Breast epithelium (tissue), 4 donors: ENCODE results near the gene OCIAD2. TPM values are rescaled to one million over a fixed set of nuclear protein-coding genes. Genes with fewer than 3 reads are reported as not detected.

Source experiments
- DNase-seq, 2 donors: peaks; one replicate each; pipeline ENCODE4 v3.0.0-alpha.2; 2019; ENCODE audit warnings: low spot score in 2 of 2
- H3K27ac ChIP-seq, 2 donors: fragments of 200-600 bp; sonication (generic) in 1 of 2; one replicate each; pipeline ENCODE4 v1.5.1; 2016 to 2019; ENCODE audit warnings: mild to moderate bottlenecking in 1 of 2
- H3K27me3 ChIP-seq, 2 donors: fragments of 200-600 bp; sonication (generic) in 1 of 2; one replicate each; pipeline versions ENCODE4 v1.5.1 to v1.6.0; 2017 to 2019; ENCODE audit warnings: control low read depth in 1 of 2, mild to moderate bottlenecking in 1 of 2
- H3K36me3 ChIP-seq: fragments of 200-600 bp; one replicate; pipeline ENCODE4 v1.5.1; 2019
- H3K4me1 ChIP-seq, 2 donors: fragments of 200-600 bp; sonication (generic); one replicate each; pipeline ENCODE4 v1.5.1; 2016 to 2019; ENCODE audit warnings: control low read depth in 1 of 2
- H3K4me3 ChIP-seq, 3 donors: fragments of 200-600 bp; sonication (generic); 1 replicate in 2 of 3; 2 replicates in 1 of 3; pipeline ENCODE4 v1.5.1; 2016 to 2019; ENCODE audit warnings: mild to moderate bottlenecking in 3 of 3, moderate library complexity in 2 of 3
- H3K9me3 ChIP-seq, 2 donors: fragments of 200-600 bp; sonication (generic) in 1 of 2; one replicate each; pipeline ENCODE4 v1.5.1; 2016 to 2019; ENCODE audit warnings: control low read depth in 1 of 2
- CTCF ChIP-seq, 3 donors: fragments of 450-650 bp; IDR thresholded peaks; one replicate each; pipeline ENCODE4 v1.5.1; 2016 to 2017; ENCODE audit warnings: antibody characterized with exemption in 3 of 3, mild to moderate bottlenecking in 3 of 3, moderate library complexity in 3 of 3
- POLR2A ChIP-seq: fragments of 450-650 bp; IDR thresholded peaks from one replicate; pipeline ENCODE4 v1.6.1; 2016; ENCODE audit warnings: antibody characterized with exemption, mild to moderate bottlenecking, moderate library complexity
- POLR2AphosphoS5 ChIP-seq, 3 donors: sonication (generic); formaldehyde crosslinking; IDR thresholded peaks; one replicate each; pipeline ENCODE4 v1.6.1; 2017; ENCODE audit warnings: antibody characterized with exemption in 3 of 3
- intact Hi-C: fragments of 100-400 bp; cut with DNase I; formaldehyde crosslinking; loops from one replicate; pipeline ENCODE4 v1.15.1; 2023; ENCODE audit warnings: low total_unique reads
- total RNA-seq, 3 donors: library from RNA; depleted of rRNA; stranded (reverse); fragments of >200 nt; gene quantifications; one replicate each; pipeline ENCODE4 v1.1.0, GENCODE V29; 2016

The OCIAD2 gene
- total RNA-seq, 3 donors from 2014 or later: 9.2 to 22.0 (median 9.9) TPM

GRCh38 chr4:48902266-48902665, 4.3 kb downstream of the OCIAD2 start:
- intact Hi-C loops: no loop called here
- no peak for DNase-seq
- no peak overlapping the region for H3K27ac ChIP-seq
- H3K9me3 ChIP-seq: no peaks in the 10 kb centered on the region
- no peaks in the 10 kb centered on the region for H3K4me1 ChIP-seq
- no peak overlapping the region for H3K4me3 ChIP-seq
- no peaks in the 10 kb centered on the region for H3K27me3 ChIP-seq
- TF ChIP-seq CTCF (IDR thresholded peaks at IDR 0.05): no peak
- TF ChIP-seq POLR2AphosphoS5 (IDR thresholded peaks at IDR 0.05): no peak
- TF ChIP-seq POLR2A: no peak
- peaks cover 3% of the 10 kb centered on the region for H3K36me3 ChIP-seq

GRCh38 chr4:48901196-48901595, 5.4 kb downstream of the OCIAD2 start:
- intact Hi-C loops: no loop called here
- no peak overlapping the region for H3K27ac ChIP-seq
- no peaks in the 10 kb centered on the region for H3K9me3 ChIP-seq
- DNase-seq: no peak
- TF ChIP-seq CTCF (IDR thresholded peaks at IDR 0.05) (no peak), POLR2A (no peak), POLR2AphosphoS5 (IDR thresholded peaks at IDR 0.05) (no peak)
- peaks cover 3% of the 10 kb centered on the region for H3K36me3 ChIP-seq
- H3K27me3 ChIP-seq: no peaks in the 10 kb centered on the region
- H3K4me1 ChIP-seq: no peaks in the 10 kb centered on the region
- no peak overlapping the region for H3K4me3 ChIP-seq

- Histone ChIP-seq H3K27ac (no peak overlapping the region), H3K36me3 (peaks cover 3% of the 10 kb centered on the region), H3K4me3 (no peak overlapping the region), H3K4me1 (no peaks in the 10 kb centered on the region), H3K27me3 (no peaks in the 10 kb centered on the region), H3K9me3 (no peaks in the 10 kb centered on the region)
- TF ChIP-seq POLR2AphosphoS5 (IDR thresholded peaks at IDR 0.05) (no peak), POLR2A (no peak), CTCF (IDR thresholded peaks at IDR 0.05) (no peak)
- intact Hi-C loops: no loop called here
- DNase-seq: no peak
Observed at GRCh38 chr4:48899950-48900349, 6.6 kb downstream of the OCIAD2 start.

- Histone ChIP-seq H3K36me3 (peaks cover 3% of the 10 kb centered on the region), H3K27ac (no peak overlapping the region), H3K4me3 (no peak overlapping the region), H3K4me1 (no peaks in the 10 kb centered on the region), H3K9me3 (no peaks in the 10 kb centered on the region), H3K27me3 (no peaks in the 10 kb centered on the region)
- no peak for TF ChIP-seq POLR2AphosphoS5 (IDR thresholded peaks at IDR 0.05)
- no peak for TF ChIP-seq POLR2A
- TF ChIP-seq CTCF (IDR thresholded peaks at IDR 0.05): no peak
- intact Hi-C loops: no loop called here
- DNase-seq: no peak
Observed at GRCh38 chr4:48899432-48899749, 7.2 kb downstream of the OCIAD2 start.

GRCh38 chr4:48898733-48899431, 7.7 kb downstream of the OCIAD2 start:
- intact Hi-C loops: no loop called here
- TF ChIP-seq CTCF (IDR thresholded peaks at IDR 0.05): no peak
- TF ChIP-seq POLR2A: no peak
- no peak for TF ChIP-seq POLR2AphosphoS5 (IDR thresholded peaks at IDR 0.05)
- Histone ChIP-seq H3K36me3 (peaks cover 3% of the 10 kb centered on the region), H3K9me3 (no peaks in the 10 kb centered on the region), H3K4me1 (no peaks in the 10 kb centered on the region), H3K4me3 (no peak overlapping the region), H3K27me3 (no peaks in the 10 kb centered on the region), H3K27ac (no peak overlapping the region)
- no peak for DNase-seq
